Tibial artery (tissue), 4 donors: ENCODE data around the gene OTUD5.
"Not testable (repeated sequence)": the region's sequence is repeated elsewhere in the genome, so short reads cannot be mapped to it uniquely, and the experiment has no call there.

Experiments used
- DNase-seq, 2 donors: peaks; one replicate each; pipeline ENCODE4 v3.0.0-alpha.2; 2019
- H3K27ac ChIP-seq, 2 donors: fragments of 200-600 bp; sonication (generic) in 1 of 2; 1 replicate in 1 of 2; 2 replicates in 1 of 2; pipeline ENCODE4 v1.5.1; 2018 to 2019; ENCODE audit warnings: mild to moderate bottlenecking in 1 of 2
- H3K27me3 ChIP-seq, 2 donors: fragments of 200-600 bp; sonication (generic) in 1 of 2; one replicate each; pipeline versions ENCODE4 v1.5.1 to v1.6.0; 2016 to 2019
- H3K36me3 ChIP-seq, 3 donors: fragments of 200-600 bp; sonication (generic) in 2 of 3; one replicate each; pipeline ENCODE4 v1.5.1; 2016 to 2019; ENCODE audit warnings: mild to moderate bottlenecking in 2 of 3
- H3K4me1 ChIP-seq, 4 donors: fragments of 200-600 bp; sonication (generic) in 2 of 4; 1 replicate in 3 of 4; 2 replicates in 1 of 4; pipeline ENCODE4 v1.5.1; 2016 to 2019
- H3K4me3 ChIP-seq, 2 donors: fragments of 200-600 bp; sonication (generic) in 1 of 2; 1 replicate in 1 of 2; 2 replicates in 1 of 2; pipeline ENCODE4 v1.5.1; 2018 to 2019; ENCODE audit warnings: mild to moderate bottlenecking in 2 of 2
- H3K9me3 ChIP-seq, 3 donors: fragments of 200-600 bp; sonication (generic) in 1 of 3; one replicate each; pipeline ENCODE4 v1.5.1; 2016 to 2019
- CTCF ChIP-seq, 2 experiments: fragments of 200-600 bp in 1 of 2; fragments of 450-650 bp in 1 of 2; IDR thresholded peaks; one replicate each; pipeline ENCODE4 v1.5.1; 2017 to 2019; ENCODE audit warnings: antibody characterized with exemption in 2 of 2, mild to moderate bottlenecking in 1 of 2, moderate library complexity in 1 of 2
- intact Hi-C: fragments of 100-400 bp; cut with DNase I; formaldehyde crosslinking; loops from one replicate; pipeline ENCODE4 v1.15.0; 2023; ENCODE audit warnings: low total_unique reads

OTUD5 gene

DNA sequence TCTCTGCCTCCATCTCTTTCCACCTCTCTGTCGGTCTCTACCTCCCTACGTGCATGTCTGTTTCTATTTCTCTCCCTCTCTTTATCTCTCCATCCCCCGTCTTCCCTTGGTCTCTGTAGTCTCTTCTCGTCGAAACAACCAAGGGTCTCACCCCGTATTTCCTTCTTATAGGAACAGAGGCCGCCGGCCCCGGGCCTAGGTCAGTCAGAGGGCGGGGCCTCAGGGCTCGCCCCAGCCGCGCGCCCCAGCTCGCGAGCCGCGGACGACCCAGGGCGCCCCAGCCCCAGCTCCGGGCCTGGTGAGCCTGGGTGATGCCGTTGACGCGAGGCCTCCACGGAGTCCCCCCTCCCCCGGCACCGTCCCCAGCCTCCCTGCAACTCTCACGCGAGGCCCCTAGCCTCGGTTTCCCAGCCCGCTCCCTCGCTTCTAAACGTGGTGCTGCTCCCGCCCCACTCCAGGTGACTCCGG lies 66.4 kb downstream of the OTUD5 start:
- Histone ChIP-seq H3K4me3 (peak overlapping the region; percentile 71 to 75), H3K4me1 (peaks cover 0 to 10% (median 3%) of the 10 kb centered on the region in 4 donors), H3K27me3 (no peaks in the 10 kb centered on the region), H3K36me3 (peaks cover 4 to 13% (median 6%) of the 10 kb centered on the region in 3 donors), H3K9me3 (no peaks in the 10 kb centered on the region), H3K27ac (peak overlapping the region; percentile 81 to 88)
- no peak for DNase-seq
- no peak for TF ChIP-seq CTCF (IDR thresholded peaks at IDR 0.05)
- intact Hi-C loops: no loop called here

- intact Hi-C loops: no loop called here
- H3K27me3 ChIP-seq: no peaks in the 10 kb centered on the region
- peak overlapping the region; percentile 71 to 75 for H3K4me3 ChIP-seq
- peaks cover 4 to 13% (median 6%) of the 10 kb centered on the region in 3 donors for H3K36me3 ChIP-seq
- peak overlapping the region; percentile 81 to 88 for H3K27ac ChIP-seq
- H3K4me1 ChIP-seq: peaks cover 0 to 10% (median 3%) of the 10 kb centered on the region in 4 donors
- TF ChIP-seq CTCF (IDR thresholded peaks at IDR 0.05): no peak
- H3K9me3 ChIP-seq: no peaks in the 10 kb centered on the region
- DNase-seq: no peak
Measured at GRCh38 chrX:48890296-48890925, 67.0 kb downstream of the OTUD5 start.

GRCh38 chrX:48886586-48886985 lies 70.8 kb downstream of the OTUD5 start:
- H3K9me3 ChIP-seq, H3K36me3 ChIP-seq, H3K27me3 ChIP-seq, H3K4me1 ChIP-seq, H3K27ac ChIP-seq, H3K4me3 ChIP-seq, DNase-seq, intact Hi-C loops: not testable (repeated sequence)

DNA sequence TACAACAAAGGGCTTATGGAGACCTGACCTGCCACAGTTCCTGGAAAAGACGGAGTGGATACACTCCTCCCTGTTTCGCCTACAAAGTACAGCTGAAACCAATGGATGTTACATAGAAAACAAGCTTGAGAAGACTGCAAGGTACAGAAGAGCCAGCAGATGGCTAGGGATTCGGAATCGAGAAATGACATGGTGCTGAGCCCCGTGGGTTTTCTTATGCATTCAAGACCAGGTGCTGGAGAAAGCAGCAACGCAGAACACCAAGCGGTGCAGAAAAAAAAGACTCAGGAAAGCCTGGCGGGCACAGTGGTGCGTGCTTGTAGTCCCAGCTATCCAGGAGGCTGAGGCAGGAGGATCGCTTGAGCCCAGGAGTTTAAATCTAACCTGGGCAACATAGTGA lies 73.7 kb downstream of the OTUD5 start:
- Histone ChIP-seq H3K9me3 (no peaks in the 10 kb centered on the region), H3K27ac (no peak overlapping the region), H3K27me3 (no peaks in the 10 kb centered on the region), H3K4me3 (no peak overlapping the region), H3K36me3 (no peaks in the 10 kb centered on the region), H3K4me1 (no peaks in the 10 kb centered on the region)
- no peak for TF ChIP-seq CTCF (IDR thresholded peaks at IDR 0.05)
- intact Hi-C loops: no loop called here
- DNase-seq: no peak

DNA sequence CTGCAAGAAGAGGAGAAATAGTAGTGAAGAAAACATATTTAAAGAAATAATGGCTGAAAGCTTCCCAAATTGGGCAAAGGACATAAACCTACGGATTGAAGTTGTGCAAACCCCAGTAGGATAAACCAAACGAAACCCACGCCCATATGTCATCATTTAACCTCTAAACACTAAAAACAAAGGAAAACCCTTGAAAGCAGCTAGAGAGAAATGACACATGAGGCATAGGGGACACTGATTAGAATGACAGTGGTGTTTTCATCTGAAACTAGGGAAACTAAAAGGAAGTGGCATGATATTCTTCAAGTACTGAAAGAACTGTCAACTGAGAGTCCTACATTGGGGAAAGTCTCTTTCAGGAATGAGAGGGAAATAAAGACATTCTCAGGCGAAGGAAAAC lies 80.5 kb downstream of the OTUD5 start:
- H3K27me3 ChIP-seq, DNase-seq, H3K36me3 ChIP-seq, H3K4me1 ChIP-seq, intact Hi-C loops, H3K4me3 ChIP-seq, H3K9me3 ChIP-seq, H3K27ac ChIP-seq: not testable (repeated sequence)
